Spleen (tissue), 7 donors: Measurements from ENCODE around the gene GLRA2.

Experiments used
- CTCF ChIP-seq, 11 experiments: fragments of 200-600 bp in 7 of 11; fragments of 450-650 bp in 4 of 11; sonication (generic) in 4 of 11; IDR thresholded peaks in 8 of 11; conservative IDR thresholded peaks in 3 of 11; 1 replicate in 7 of 11; 2 replicates in 4 of 11; pipeline versions ENCODE4 v1.4.0 to v1.8.0; 2016 to 2021; ENCODE audit warnings: antibody characterized with exemption in 11 of 11, inconsistent platforms in 4 of 11, mild to moderate bottlenecking in 1 of 11
- POLR2AphosphoS5 ChIP-seq, 3 donors: sonication (generic); formaldehyde crosslinking; IDR thresholded peaks; one replicate each; pipeline ENCODE4 v1.5.1; 2017; ENCODE audit warnings: antibody characterized with exemption in 3 of 3
- donor health status: DM: no; HTN: no; CAD: no; lungs with moderate emphysema.
- donor health status: DM: no; HTN: no; CAD: no.
- donor health status: DM: no; HTN: no; CAD: no.

GRCh38 chrX:14546190-14546589, 16.9 kb downstream of the GLRA2 start:
- TF ChIP-seq CTCF (IDR thresholded peaks at IDR 0.05 in 8 of 11, conservative IDR thresholded peaks at IDR 0.05 in 3 of 11) (no peak), POLR2AphosphoS5 (IDR thresholded peaks at IDR 0.05) (no peak)
